ENCODE measurements around the gene CACNA2D4. TPM values are rescaled to one million over a fixed set of nuclear protein-coding genes. Genes with fewer than 3 reads are reported as not detected.

Gene CACNA2D4
- total RNA-seq, 1 donor from 2014 or later: 5.9 TPM

DNA sequence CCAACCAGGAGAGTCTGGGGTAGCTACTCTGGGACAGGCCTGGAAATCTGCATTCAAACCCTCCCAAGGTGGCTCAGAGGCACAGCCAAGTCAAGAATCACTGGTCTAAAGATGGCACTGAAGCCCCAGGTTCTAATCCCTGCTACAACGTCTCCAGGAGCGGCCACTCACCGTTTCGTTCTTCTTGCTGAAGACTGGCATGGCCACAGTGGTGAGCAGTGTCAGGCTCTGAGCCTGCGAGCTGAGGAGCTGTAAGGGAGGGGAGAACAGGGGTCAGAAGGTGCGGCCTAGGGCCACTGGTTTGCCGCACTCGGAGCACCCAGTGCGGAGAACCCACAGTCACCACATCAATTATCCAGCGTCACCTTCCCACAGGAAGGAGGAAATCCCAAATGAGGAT is 38.8 kb downstream of the CACNA2D4 start:
- intact Hi-C loops (cut with DNase I): no loop called here
- DNase-seq (ENCODE audit: low spot score): no peak
- no peak for ATAC-seq

DNA sequence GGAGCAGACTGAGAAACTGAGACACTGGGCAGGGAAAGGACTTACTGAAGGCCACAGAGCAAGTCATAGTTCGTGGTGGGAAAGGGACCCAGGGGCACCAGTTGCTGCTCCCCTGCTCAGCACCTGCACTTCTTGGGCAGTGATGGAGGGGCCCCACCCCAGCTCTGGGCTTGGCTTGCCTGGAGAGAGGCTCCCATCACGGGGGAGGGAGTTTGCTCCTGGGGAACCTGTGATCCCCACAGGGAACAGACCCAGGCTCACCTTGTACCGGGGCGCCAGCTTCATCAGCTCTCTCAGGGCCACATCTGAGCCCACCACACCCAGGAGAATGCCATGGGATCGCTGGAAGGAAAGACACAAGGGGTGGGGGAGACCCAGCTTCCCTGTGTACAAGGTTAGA is 39.8 kb downstream of the CACNA2D4 start:
- DNase-seq (ENCODE audit: low spot score) (no peak), ATAC-seq (no peak)
- intact Hi-C loops (cut with DNase I): no loop called here

DNA sequence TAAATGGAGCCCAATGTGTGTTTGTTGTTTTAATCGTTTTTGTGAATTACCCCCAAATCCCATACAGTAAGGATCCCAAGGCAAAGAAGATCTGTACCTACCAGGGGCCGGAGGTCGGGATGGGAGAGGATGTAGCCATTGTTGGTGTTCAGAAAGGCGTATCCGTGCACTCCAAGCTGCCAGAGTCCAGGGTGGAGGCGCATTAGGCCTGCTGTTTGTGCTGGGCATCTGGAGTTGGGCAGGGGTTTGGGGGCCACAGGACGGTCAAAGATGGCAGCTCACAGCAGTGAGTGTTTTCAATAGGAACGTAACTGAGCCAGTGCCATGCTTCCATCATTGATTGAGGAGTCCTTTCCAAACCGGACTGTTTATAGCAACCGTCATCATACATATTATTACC is 40.2 kb downstream of the CACNA2D4 start:
- ATAC-seq (no peak), DNase-seq (ENCODE audit: low spot score) (no peak)
- intact Hi-C loops (cut with DNase I): no loop called here

DNA sequence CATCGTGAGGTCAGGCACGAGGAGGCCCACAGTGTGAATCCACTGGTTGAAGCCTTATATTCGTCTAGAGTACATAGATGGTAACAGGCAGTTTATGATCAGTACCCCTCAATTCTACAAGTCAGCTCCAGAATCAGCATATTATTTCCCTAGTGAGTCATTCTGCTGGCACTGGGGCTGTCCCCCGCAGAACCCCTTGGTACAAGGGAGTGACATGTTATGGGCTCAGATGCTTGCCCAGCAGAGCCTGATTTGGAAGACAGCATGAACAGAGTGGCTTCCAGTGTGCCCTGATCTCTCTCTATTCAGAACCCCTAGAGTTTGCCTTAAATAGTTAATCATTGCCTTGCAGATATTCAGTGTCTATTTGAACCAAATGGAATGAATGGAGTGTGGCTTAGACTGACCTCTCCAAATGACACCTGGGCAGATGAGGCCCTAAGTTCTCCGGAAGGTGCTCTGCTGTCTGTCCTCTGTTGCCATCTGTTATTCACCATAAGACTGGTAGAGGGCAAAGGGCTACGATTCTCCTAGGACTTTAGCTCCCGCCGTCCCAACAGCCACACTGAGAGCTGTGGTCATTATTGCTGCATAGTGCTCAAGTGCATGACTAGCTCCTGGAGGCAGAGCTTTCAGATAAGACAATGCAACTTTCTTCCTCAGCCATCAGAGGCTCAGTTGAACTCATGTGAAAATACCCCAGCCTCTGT is 41.1 kb downstream of the CACNA2D4 start:
- DNase-seq (ENCODE audit: low spot score): no peak
- intact Hi-C loops (cut with DNase I): no loop called here

DNA sequence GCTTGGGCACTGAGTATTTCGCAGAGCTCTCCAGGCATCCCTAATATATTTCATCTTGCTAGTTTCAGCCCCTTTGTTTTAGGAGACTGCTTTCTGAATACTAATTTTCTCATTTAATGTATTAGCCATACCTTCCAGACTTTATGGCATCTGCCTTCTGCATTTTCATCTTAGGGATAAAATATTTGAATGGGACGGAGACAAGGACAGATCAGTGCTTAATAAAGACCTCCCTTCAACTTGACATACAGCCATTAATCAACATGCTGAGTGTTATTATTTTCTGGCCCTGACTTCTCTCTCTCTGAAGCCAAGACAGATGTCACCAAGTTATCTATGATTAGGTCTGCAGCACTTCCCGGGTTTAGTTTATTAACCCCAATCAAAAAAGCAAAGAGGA is 42.4 kb downstream of the CACNA2D4 start:
- ATAC-seq (no peak), DNase-seq (ENCODE audit: low spot score) (no peak)
- intact Hi-C loops (cut with DNase I): no loop called here

More for the DNA sequence above, 41.1 kb downstream of the CACNA2D4 start:
- no peak for ATAC-seq

DNA sequence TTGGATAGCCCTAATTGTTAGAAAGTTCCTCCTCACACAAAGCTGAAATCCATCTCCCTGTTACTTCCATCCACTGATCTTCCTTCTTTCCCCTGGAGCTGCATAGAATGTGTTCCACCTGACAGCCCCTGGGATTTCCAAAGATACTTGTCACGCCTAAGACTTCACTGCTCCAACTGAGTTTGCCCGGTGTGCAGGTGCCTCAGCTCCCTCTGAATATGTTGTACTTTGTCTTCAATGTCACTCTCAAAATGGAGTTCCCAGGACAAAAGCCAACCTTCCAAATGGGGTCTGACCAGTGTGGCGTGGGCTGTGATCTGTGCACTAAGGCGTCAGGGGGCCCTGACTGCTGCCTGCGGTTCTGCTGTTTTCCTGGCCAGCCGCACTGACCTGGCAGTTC is 42.8 kb downstream of the CACNA2D4 start:
- DNase-seq (ENCODE audit: low spot score): no peak

DNA sequence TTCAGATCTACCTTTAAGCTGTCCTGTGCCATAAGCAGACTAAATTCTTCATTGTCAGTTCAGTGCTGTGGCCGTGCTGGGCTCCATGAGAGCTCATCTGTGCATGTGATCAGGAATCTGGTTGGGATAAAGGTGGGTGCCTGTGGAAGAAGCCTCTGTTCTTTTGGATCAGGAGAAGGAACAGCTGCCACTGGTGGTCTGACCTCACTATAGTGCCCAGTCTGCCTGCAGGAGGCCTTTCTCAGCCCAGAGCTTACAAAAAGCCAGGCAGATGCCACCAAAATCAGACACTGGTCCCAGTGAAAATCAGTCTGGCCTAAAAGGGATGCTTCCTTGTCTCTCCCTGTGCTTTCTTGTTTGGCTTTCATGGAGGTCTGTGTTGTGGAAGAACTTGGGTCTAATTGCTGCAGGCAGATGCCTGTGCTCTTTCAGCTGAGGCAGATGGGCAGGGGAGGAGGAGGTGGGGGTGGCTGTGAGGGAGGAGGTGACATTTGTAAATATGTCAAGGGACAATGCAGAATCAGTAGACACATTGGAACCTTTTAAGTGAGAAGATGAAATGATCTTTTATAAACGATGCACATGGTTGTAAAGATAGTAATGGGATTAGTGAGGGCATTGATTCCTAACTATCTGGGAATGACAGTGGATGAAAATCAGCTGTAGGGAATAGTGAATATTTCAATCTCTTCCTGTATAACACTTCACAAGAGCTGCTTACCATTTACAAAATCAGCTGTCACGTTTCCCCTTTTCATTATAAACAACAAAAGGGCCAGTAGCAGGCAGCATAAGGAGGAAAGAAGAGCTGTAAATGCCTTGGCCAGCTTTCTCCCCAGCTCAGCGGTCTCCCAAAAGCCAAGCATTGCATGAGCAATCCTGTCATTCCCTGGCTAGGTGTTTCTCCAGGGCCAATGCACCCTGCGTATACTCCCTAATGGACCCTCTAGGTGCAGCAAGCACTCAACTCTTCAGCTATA is 44.6 kb downstream of the CACNA2D4 start:
- no peak for ATAC-seq
- intact Hi-C loops (cut with DNase I): loop anchor here (2.0 kb wide), 1 partner anchor 31 kb away; no protein-coding TSS in a partner anchor
- DNase-seq (ENCODE audit: low spot score): no peak

More for the DNA sequence above, 42.8 kb downstream of the CACNA2D4 start:
- no peak for ATAC-seq
- intact Hi-C loops (cut with DNase I): loop anchor here (2.0 kb wide), 1 partner anchor 29 kb away; no protein-coding TSS in a partner anchor

DNA sequence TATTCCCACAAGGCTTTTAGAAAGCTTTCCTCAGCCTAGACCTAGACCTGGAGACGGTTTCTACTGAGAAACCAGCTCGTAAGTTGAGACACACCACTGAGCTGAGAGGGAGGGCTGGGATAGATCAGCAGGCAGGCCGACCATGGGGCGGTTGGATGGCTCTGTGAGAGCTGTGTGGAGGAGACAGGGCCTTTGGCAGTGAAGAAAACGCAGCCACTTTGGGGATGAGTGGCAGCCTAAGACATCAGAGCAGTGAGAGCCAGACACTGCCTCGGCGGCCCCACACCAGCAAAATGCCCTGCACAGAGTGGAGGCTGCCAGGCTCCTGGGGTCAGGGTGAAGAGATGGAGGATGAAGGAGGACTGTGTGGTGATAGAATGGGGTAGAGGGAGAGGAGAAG is 46.0 kb downstream of the CACNA2D4 start:
- DNase-seq (ENCODE audit: low spot score) (no peak), ATAC-seq (no peak)
- intact Hi-C loops (cut with DNase I): no loop called here

DNA sequence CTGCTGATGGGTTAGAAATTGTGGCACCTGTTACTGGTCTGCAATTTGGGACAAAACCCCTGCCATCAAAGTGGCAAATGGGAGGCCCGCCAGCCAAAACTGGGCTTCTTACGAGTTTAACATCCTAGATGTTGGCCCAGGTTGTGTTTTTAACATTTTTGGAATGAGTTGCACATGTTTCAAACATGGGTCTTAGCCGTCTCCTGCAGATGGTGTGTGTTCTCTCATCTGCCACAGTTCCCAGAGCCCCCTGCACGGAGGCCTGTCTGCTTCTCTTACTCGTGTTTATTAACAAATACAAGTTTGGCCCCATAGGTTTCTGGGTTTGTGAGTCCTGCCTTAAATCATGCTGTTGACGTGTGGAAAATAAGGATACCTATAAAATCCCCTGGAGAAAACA is 46.5 kb downstream of the CACNA2D4 start:
- intact Hi-C loops (cut with DNase I): no loop called here
- ATAC-seq (no peak), DNase-seq (ENCODE audit: low spot score) (no peak)

DNA sequence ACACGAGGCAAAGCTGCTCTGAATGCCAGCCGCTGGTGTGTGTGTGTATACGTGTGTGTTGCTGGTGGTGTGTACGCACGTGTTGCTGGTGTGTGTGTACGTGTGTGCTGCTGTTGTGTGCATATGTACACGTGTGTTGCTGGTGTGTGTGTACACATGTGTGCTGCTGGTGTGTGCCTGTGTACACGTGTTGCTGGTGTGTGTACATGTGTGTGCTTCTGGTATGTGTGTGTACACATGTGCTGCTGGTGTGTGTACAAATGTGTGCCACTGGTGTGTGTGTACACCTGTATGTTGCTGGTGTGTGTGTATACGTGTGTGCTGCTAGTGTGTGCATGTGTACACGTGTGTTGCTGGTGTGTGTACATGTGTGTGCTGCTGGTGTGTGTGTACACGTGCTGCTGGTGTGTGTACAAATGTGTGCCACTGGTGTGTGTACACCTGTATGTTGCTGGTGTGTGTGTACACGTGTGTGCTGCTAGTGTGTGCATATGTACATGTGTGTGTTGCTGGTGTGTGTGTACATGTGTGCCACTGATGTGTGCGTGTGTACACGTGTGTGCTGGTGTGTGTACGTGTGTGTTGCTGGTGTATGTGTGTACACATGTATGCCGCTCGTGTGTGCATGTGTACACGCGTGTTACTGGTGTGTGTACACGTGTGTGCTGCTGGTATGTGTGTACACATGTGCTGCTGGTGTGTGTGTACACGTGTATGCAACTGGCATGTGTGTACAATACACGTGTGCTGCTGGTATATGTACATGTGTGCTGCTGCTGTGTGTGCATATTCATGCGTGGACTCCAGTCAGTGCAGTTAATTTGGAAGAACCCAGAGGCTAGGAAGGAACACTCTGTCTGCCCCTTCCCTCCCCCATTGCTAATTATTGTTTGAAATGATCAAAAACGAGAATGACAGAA is 47.2 kb downstream of the CACNA2D4 start:
- intact Hi-C loops (cut with DNase I): no loop called here
- no peak for DNase-seq (ENCODE audit: low spot score)

DNA sequence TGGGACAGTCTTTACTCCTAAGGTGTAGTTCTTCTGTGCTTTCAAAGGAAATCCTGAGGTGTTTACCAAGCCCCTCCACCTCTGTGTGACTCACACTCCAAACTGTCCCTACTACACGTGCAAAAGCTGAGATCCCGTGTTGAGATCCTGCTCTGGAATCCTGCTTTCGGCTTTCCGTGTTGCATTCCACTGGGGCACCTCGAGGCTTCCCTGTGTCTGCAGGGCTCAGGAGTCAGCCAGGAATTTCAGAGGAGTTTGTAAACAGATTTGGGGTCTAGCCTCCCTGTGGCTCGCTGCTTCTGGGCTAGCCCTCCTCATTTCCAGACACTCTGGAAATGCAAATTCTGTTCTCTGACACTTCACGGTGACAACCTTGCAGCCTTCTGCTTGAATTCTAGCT is 48.4 kb downstream of the CACNA2D4 start:
- ATAC-seq: no peak
- intact Hi-C loops (cut with DNase I): no loop called here
- no peak for DNase-seq (ENCODE audit: low spot score)

More for the DNA sequence above, 47.2 kb downstream of the CACNA2D4 start:
- no peak for ATAC-seq

DNA sequence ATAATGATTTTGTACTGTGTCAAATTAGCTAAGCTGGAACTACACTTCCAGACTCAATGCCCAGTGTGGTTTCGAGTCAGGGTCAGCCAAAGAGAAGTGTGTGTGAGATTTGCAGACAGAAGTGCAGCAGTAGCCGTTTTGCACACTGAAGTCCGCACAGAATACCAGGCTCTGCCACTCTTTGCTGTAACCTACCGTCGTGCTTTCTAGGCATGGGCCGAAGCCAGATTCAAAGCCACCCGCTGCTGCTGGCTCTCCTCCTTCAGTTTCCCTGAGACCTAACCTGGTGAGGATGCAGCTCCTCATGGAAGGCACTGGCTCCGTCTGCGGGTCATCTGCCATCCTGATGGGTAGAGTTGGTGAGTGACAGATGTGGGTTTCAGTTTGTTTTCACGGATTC is 49.3 kb downstream of the CACNA2D4 start:
- intact Hi-C loops (cut with DNase I): no loop called here
- ATAC-seq (no peak), DNase-seq (ENCODE audit: low spot score) (no peak)

DNA sequence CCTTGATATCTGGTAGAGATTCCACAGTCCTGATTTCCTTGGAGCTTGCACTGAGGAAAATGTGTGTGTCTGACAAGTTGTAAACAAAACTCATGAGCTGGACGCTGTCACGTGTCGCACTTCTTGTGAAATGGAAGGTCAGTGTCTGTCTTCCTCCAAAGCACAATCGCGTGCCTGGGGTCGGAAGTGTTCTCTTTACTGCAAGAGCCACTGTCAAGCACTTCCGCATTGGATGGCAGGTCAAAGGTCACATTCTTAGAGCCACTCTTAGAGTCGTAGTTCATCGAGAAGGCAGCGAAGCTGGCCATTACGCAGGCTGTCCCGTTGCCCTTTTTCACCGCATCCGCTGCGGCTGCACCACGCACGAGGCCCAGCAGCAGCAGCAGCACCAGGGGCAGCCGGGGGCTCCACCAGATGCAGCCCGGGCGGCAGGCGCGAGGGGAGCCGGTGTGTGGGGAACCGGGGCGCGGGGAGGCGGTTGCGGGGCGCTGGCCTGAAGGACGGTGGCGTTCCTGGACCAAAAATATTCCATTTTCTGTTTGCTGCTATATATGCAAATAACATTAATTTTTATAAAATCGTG is 53.1 kb downstream of the CACNA2D4 start:
- intact Hi-C loops (cut with DNase I): no loop called here
- DNase-seq (ENCODE audit: low spot score) (no peak), ATAC-seq (no peak)

DNA sequence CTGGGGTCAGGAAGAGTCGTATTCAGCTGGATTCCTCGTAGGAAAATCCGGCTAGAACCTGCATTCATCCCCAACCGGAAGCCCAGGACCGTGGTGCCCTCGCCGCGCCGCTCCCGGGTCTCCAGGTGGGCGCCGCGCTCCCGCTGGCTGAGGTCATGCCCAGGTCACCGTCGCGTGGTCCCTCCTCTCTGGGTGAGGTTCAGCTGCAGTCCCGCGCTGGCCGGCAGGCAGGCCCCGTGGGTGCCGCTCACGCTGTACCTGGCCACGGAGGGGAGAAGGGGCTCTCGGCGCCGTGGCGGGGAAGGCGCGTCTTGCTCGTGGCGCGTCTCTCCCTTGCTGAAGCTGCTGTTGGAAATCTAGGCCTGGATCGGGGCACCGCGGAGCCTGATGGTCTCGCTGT is 53.6 kb downstream of the CACNA2D4 start:
- DNase-seq (ENCODE audit: low spot score): no peak
- ATAC-seq: no peak
- intact Hi-C loops (cut with DNase I): no loop called here

DNA sequence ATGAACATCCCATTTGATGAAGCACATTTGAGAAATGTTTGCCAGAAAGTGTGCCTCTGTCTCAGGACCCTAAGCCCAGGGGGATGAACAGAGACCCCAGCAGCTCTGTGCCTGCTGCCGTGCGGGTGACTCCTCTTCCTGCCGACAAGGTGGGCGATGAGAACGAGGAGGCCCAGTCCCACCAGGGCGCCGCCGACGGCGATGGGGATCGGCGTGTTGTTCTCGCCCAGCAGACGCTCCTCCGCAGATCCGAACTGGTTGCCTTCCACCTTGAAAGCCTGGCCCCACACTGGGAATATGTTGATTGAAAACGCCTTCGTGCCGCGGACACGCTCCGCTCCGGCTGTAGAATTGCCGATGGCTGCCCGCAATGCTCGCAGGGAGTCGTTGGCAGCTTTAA is 54.0 kb downstream of the CACNA2D4 start:
- ATAC-seq (no peak), DNase-seq (ENCODE audit: low spot score) (no peak)
- intact Hi-C loops (cut with DNase I): no loop called here

DNA sequence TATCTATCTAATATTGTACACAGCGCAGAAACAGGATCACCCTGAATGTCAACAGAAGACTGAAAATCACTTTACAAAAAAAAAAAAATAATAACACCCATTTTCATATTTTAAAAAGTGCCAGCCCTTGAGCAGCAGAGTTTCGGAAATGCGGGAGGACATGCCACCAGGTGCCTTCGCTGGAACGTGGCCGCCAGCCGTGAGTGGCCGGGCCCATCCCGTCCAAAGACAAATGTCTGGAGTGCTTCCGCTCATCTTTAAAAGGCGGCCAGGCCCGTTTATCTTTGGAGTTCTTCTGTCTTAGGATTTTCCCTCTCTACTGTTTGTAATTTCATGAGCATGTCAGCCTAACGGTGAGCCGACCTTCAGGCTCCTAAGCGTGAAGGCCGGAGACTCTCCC is 54.6 kb downstream of the CACNA2D4 start:
- no peak for ATAC-seq
- intact Hi-C loops (cut with DNase I): no loop called here

DNA sequence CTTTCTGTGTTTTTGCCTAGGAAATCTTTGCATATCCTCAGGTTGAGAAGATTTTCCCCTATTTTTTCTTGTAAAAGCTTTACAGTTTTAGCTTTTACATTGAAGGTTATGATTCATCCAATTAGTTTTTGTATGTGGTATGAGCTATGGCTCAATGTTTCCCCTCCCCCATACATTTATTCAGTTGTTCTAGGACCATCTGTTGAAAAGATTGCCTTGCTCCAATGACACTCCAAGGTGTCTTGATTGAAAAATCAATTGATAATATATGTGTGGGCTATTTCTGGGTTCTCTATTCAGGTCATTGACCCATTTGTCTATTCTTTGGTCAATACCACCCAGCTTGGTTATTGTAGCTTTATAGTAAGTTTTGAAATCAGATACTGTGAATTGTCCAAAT is 55.5 kb downstream of the CACNA2D4 start:
- DNase-seq (ENCODE audit: low spot score) (no peak), ATAC-seq (no peak)
- intact Hi-C loops (cut with DNase I): no loop called here

More for the DNA sequence above, 54.6 kb downstream of the CACNA2D4 start:
- DNase-seq (ENCODE audit: low spot score): no peak

DNA sequence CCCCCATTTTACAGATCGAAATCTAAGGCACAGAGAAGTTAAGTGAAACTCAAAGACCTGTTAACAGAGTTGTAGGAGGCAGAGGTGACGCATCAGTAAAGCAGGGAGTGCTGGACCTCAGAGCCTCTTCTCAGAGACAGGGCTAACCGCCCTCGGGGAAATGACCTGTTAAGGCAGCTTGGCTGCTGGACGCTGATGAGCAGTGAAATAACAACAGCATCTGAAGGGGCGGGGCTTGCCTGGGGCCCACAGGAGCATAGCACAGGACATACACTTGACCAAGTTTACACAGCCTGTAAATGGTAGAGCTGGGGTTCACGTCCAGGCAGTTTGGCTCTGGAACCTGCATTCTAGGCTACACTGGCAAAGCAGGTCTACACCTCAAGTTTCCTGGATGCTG is 58.8 kb downstream of the CACNA2D4 start:
- ATAC-seq: no peak
- no peak for DNase-seq (ENCODE audit: low spot score)
- intact Hi-C loops (cut with DNase I): no loop called here

DNA sequence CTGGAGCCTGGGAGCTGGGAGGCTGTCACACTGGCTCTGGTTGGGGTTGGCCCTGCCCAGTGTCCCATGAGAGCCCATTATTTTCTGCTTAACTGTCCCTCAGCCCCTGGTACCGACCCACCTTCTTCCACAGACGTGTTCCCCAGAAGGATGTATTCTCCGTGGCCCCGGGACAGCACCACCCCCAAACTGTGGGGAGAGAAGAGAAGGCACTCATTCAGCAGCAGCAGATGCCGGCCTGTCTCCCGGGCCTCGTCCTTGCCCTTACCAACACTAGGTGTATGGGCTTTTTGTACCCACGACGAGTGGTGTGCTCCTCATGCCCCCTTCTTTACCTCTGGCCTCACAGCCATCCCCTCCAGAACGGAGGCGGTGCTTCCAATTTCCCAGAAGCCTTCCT is 60.0 kb downstream of the CACNA2D4 start:
- DNase-seq (ENCODE audit: low spot score): no peak

More for the DNA sequence above, 60.0 kb downstream of the CACNA2D4 start:
- intact Hi-C loops (cut with DNase I): no loop called here
- ATAC-seq: no peak
